Immature natural killer cell (primary cell): ENCODE results near the gene KXD1. TPM values are rescaled to one million over a fixed set of nuclear protein-coding genes. Genes with fewer than 3 reads are reported as not detected.
"Not testable (repeated sequence)": the region's sequence is repeated elsewhere in the genome, so short reads cannot be mapped to it uniquely, and the experiment has no call there.

ENCODE experiments used
- DNase-seq, 3 donors: peaks; one replicate each; pipeline ENCODE4 v3.0.0; 2022; ENCODE audit warnings: mixed read lengths in 1 of 3
- H3K27ac Mint-ChIP-seq, 6 donors: one replicate each; pipeline ENCODE4 v1.8.0; 2020; ENCODE audit warnings: mixed read lengths in 6 of 6, mild to moderate bottlenecking in 5 of 6, inconsistent platforms in 4 of 6, moderate library complexity in 3 of 6
- H3K27me3 Mint-ChIP-seq, 3 donors: one replicate each; pipeline ENCODE4 v1.8.0; 2020 to 2021; ENCODE audit warnings: low read depth in 3 of 3, mild to moderate bottlenecking in 3 of 3, mixed read lengths in 3 of 3, moderate library complexity in 3 of 3, inconsistent platforms in 1 of 3
- H3K36me3 Mint-ChIP-seq, 3 donors: one replicate each; pipeline ENCODE4 v1.8.0; 2020; ENCODE audit warnings: mixed read lengths in 3 of 3, inconsistent platforms in 2 of 3, mild to moderate bottlenecking in 2 of 3
- H3K4me1 Mint-ChIP-seq, 2 donors: one replicate each; pipeline ENCODE4 v1.8.0; 2020; ENCODE audit warnings: inconsistent platforms in 2 of 2, mild to moderate bottlenecking in 2 of 2, mixed read lengths in 2 of 2, moderate library complexity in 1 of 2
- H3K4me3 Mint-ChIP-seq, 5 donors: one replicate each; pipeline ENCODE4 v1.8.0; 2020; ENCODE audit warnings: mild to moderate bottlenecking in 5 of 5, mixed read lengths in 5 of 5, inconsistent platforms in 3 of 5, moderate library complexity in 3 of 5
- H3K9me3 Mint-ChIP-seq, 6 donors: one replicate each; pipeline ENCODE4 v1.8.0; 2020; ENCODE audit warnings: mild to moderate bottlenecking in 6 of 6, mixed read lengths in 6 of 6, inconsistent platforms in 4 of 6, moderate library complexity in 3 of 6
- polyA plus RNA-seq, 3 donors: library from polyadenylated mRNA; unstranded; fragments of 300-500 nt; fragmentation: Illumina TruSeq; gene quantifications; one replicate each; pipeline ENCODE4 v1.2.3, GENCODE V29; 2021

KXD1 gene
- polyA plus RNA-seq, 3 donors from 2014 or later, result 85.9 to 134 (median 93.0) TPM

- Mint-ChIP-seq H3K27me3 (peaks cover 0 to 9% (median 2%) of the 10 kb centered on the region in 3 donors), H3K4me3 (peak overlapping the region in 4 of 5 donors; percentile 21 to 36 (median 26)), H3K27ac (peak overlapping the region in 1 of 6 donors; percentile 8)
These were observed 34.2 kb downstream of the KXD1 start for GRCh38 chr19:18591735-18592385.

GRCh38 chr19:18592732-18593131, 35.1 kb downstream of the KXD1 start:
- not testable (repeated sequence) for H3K27me3 Mint-ChIP-seq, H3K9me3 Mint-ChIP-seq, DNase-seq, H3K36me3 Mint-ChIP-seq, H3K4me3 Mint-ChIP-seq
- Mint-ChIP-seq H3K4me1 (peaks cover 35 to 44% of the 10 kb centered on the region in 2 donors), H3K27ac (peak overlapping the region in 1 of 6 donors; percentile 34)

More at GRCh38 chr19:18591735-18592385, 34.2 kb downstream of the KXD1 start:
- no peaks in the 10 kb centered on the region for H3K36me3 Mint-ChIP-seq
- peaks cover 37 to 46% of the 10 kb centered on the region in 2 donors for H3K4me1 Mint-ChIP-seq
- DNase-seq, result no peak
- H3K9me3 Mint-ChIP-seq, result peaks cover 0 to 1% (median 0%) of the 10 kb centered on the region in 6 donors

- peaks cover 0 to 9% (median 2%) of the 10 kb centered on the region in 3 donors for H3K27me3 Mint-ChIP-seq
- no peaks in the 10 kb centered on the region for H3K36me3 Mint-ChIP-seq
- peaks cover 0 to 1% (median 0%) of the 10 kb centered on the region in 6 donors for H3K9me3 Mint-ChIP-seq
- DNase-seq, result no peak
- H3K4me3 Mint-ChIP-seq, result peak overlapping the region; percentile 62 to 82 (median 66)
- peak overlapping the region in 4 of 6 donors; percentile 34 to 79 (median 50) for H3K27ac Mint-ChIP-seq
- H3K4me1 Mint-ChIP-seq, result peaks cover 27 to 36% of the 10 kb centered on the region in 2 donors
These were observed 35.9 kb downstream of the KXD1 start for GRCh38 chr19:18593367-18594095.

GRCh38 chr19:18594096-18594823, 36.6 kb downstream of the KXD1 start:
- DNase-seq, result peak; percentile 71 to 78 (median 75)
- peaks cover 1 to 6% (median 2%) of the 10 kb centered on the region in 3 donors for H3K27me3 Mint-ChIP-seq
- H3K9me3 Mint-ChIP-seq, result peaks cover 0 to 1% (median 0%) of the 10 kb centered on the region in 6 donors
- no peaks in the 10 kb centered on the region for H3K36me3 Mint-ChIP-seq
- peak overlapping the region; percentile 79 to 86 (median 85) for H3K4me3 Mint-ChIP-seq
- H3K4me1 Mint-ChIP-seq, result peaks cover 26 to 35% of the 10 kb centered on the region in 2 donors
- H3K27ac Mint-ChIP-seq, result peak overlapping the region in 3 of 6 donors; percentile 78 to 86 (median 85)

- H3K36me3 Mint-ChIP-seq, result no peaks in the 10 kb centered on the region
- peak overlapping the region in 3 of 6 donors; percentile 78 to 86 (median 85) for H3K27ac Mint-ChIP-seq
- DNase-seq, result no peak
- H3K4me3 Mint-ChIP-seq, result peak overlapping the region; percentile 79 to 86 (median 85)
- H3K4me1 Mint-ChIP-seq, result peaks cover 21 to 30% of the 10 kb centered on the region in 2 donors
- peaks cover 2 to 6% (median 4%) of the 10 kb centered on the region in 3 donors for H3K27me3 Mint-ChIP-seq
- H3K9me3 Mint-ChIP-seq, result peaks cover 0 to 1% (median 0%) of the 10 kb centered on the region in 6 donors
These were observed 37.2 kb downstream of the KXD1 start for GRCh38 chr19:18594824-18595373.

- peaks cover 0 to 1% (median 0%) of the 10 kb centered on the region in 6 donors for H3K9me3 Mint-ChIP-seq
- peaks cover 2 to 4% (median 4%) of the 10 kb centered on the region in 3 donors for H3K27me3 Mint-ChIP-seq
These were observed 37.8 kb downstream of the KXD1 start for GRCh38 chr19:18595475-18595874.

GRCh38 chr19:18596752-18597157, 39.1 kb downstream of the KXD1 start:
- no peak overlapping the region for H3K27ac Mint-ChIP-seq
- peaks cover 0 to 1% (median 0%) of the 10 kb centered on the region in 6 donors for H3K9me3 Mint-ChIP-seq
- no peak for DNase-seq
- H3K36me3 Mint-ChIP-seq, result no peaks in the 10 kb centered on the region
- peak overlapping the region in 1 of 5 donors; percentile 9 for H3K4me3 Mint-ChIP-seq
- H3K4me1 Mint-ChIP-seq, result peaks cover 11 to 17% of the 10 kb centered on the region in 2 donors
- peaks cover 2 to 4% (median 3%) of the 10 kb centered on the region in 3 donors for H3K27me3 Mint-ChIP-seq

More at GRCh38 chr19:18595475-18595874, 37.8 kb downstream of the KXD1 start:
- Mint-ChIP-seq H3K4me3 (peak overlapping the region; percentile 33 to 63 (median 58)), H3K4me1 (peaks cover 17 to 25% of the 10 kb centered on the region in 2 donors), H3K36me3 (no peaks in the 10 kb centered on the region), H3K27ac (peak overlapping the region in 1 of 6 donors; percentile 31)
- DNase-seq, result no peak

GRCh38 chr19:18597809-18598660, 40.4 kb downstream of the KXD1 start:
- Mint-ChIP-seq H3K4me1 (peaks cover 11 to 17% of the 10 kb centered on the region in 2 donors), H3K9me3 (peaks cover 0 to 2% (median 0%) of the 10 kb centered on the region in 6 donors), H3K27me3 (peaks cover 3 to 13% (median 11%) of the 10 kb centered on the region in 3 donors), H3K36me3 (no peaks in the 10 kb centered on the region), H3K4me3 (no peak overlapping the region), H3K27ac (no peak overlapping the region)
- DNase-seq, result no peak

GRCh38 chr19:18599485-18599884, 41.8 kb downstream of the KXD1 start:
- Mint-ChIP-seq H3K27me3 (peaks cover 6 to 15% (median 14%) of the 10 kb centered on the region in 3 donors), H3K4me3 (no peak overlapping the region), H3K27ac (no peak overlapping the region), H3K36me3 (no peaks in the 10 kb centered on the region), H3K9me3 (peaks cover 0 to 3% (median 0%) of the 10 kb centered on the region in 6 donors), H3K4me1 (peaks cover 7 to 10% of the 10 kb centered on the region in 2 donors)
- no peak for DNase-seq

- H3K9me3 Mint-ChIP-seq, H3K36me3 Mint-ChIP-seq, DNase-seq, H3K4me3 Mint-ChIP-seq, H3K27ac Mint-ChIP-seq, H3K4me1 Mint-ChIP-seq: not testable (repeated sequence)
- peaks cover 11 to 19% (median 14%) of the 10 kb centered on the region in 3 donors for H3K27me3 Mint-ChIP-seq
These were observed 43.2 kb downstream of the KXD1 start for GRCh38 chr19:18600692-18601397.

GRCh38 chr19:18601875-18602274, 44.2 kb downstream of the KXD1 start:
- peaks cover 0 to 3% of the 10 kb centered on the region in 2 donors for H3K4me1 Mint-ChIP-seq
- peaks cover 0 to 3% (median 0%) of the 10 kb centered on the region in 6 donors for H3K9me3 Mint-ChIP-seq
- H3K36me3 Mint-ChIP-seq, result no peaks in the 10 kb centered on the region
- H3K27ac Mint-ChIP-seq, result no peak overlapping the region
- peaks cover 11 to 19% (median 14%) of the 10 kb centered on the region in 3 donors for H3K27me3 Mint-ChIP-seq
- DNase-seq, result no peak
- H3K4me3 Mint-ChIP-seq, result no peak overlapping the region
